CD4-positive, CD25-positive, alpha-beta regulatory T cell (primary cell): ENCODE results near the gene CACFD1. TPM values are rescaled to one million over a fixed set of nuclear protein-coding genes. Genes with fewer than 3 reads are reported as not detected.
A peak's percentile ranks its signal among the peaks of the same experiment; 100 is the strongest.

Source experiments
- ATAC-seq, 2 donors: fragments of 150-1000 bp; cut with Tn5 transposase; one replicate each; pipeline ENCODE4 v1.10.0; 2021; ENCODE audit warnings: low read depth in 2 of 2, moderate number of reproducible peaks in 2 of 2, moderate library complexity in 1 of 2
- DNase-seq, 3 donors: peaks; one replicate each; pipeline versions ENCODE4 v3.0.0 to v3.0.0-alpha.2; 2012 to 2022; ENCODE audit warnings: mixed read lengths in 1 of 3
- H3K27ac ChIP-seq: one replicate; pipeline ENCODE4 v1.7.0; 2013; ENCODE audit warnings: mild to moderate bottlenecking, low read length; ENCODE audit not compliant: insufficient read depth, poor library complexity, severe bottlenecking
- H3K27me3 ChIP-seq: one replicate; pipeline ENCODE4 v1.7.0; 2013; ENCODE audit warnings: low read length; ENCODE audit not compliant: control insufficient read depth, insufficient read depth
- H3K36me3 ChIP-seq: one replicate; pipeline ENCODE4 v1.7.0; 2013; ENCODE audit warnings: mild to moderate bottlenecking, low read length, moderate library complexity; ENCODE audit not compliant: control insufficient read depth, insufficient read depth
- H3K4me1 ChIP-seq: 2 replicates; pipeline ENCODE4 v1.7.0; 2013; ENCODE audit warnings: mild to moderate bottlenecking, low read length; ENCODE audit not compliant: insufficient read depth, control insufficient read depth, poor library complexity, severe bottlenecking
- H3K4me3 ChIP-seq: one replicate; pipeline ENCODE4 v1.7.0; 2013; ENCODE audit warnings: low read depth, mild to moderate bottlenecking, low read length, moderate library complexity
- H3K9me3 ChIP-seq, 2 experiments: 1 replicate in 1 of 2; 2 replicates in 1 of 2; pipeline ENCODE4 v1.7.0; 2013; ENCODE audit warnings: low read length in 2 of 2, mild to moderate bottlenecking in 1 of 2, moderate library complexity in 1 of 2; ENCODE audit not compliant: control insufficient read depth in 2 of 2
- H3K27ac Mint-ChIP-seq, 3 donors: one replicate each; pipeline ENCODE4 v1.8.0; 2020 to 2022; ENCODE audit warnings: mild to moderate bottlenecking in 3 of 3, mixed read lengths in 3 of 3, moderate library complexity in 2 of 3
- H3K27me3 Mint-ChIP-seq: one replicate; pipeline ENCODE4 v1.8.0; 2022; ENCODE audit warnings: mild to moderate bottlenecking, mixed read lengths
- H3K36me3 Mint-ChIP-seq: one replicate; pipeline ENCODE4 v1.8.0; 2020; ENCODE audit warnings: mixed read lengths
- H3K4me1 Mint-ChIP-seq, 4 donors: one replicate each; pipeline ENCODE4 v1.8.0; 2020 to 2022; ENCODE audit warnings: mixed read lengths in 4 of 4, mild to moderate bottlenecking in 1 of 4
- H3K4me3 Mint-ChIP-seq, 4 donors: one replicate each; pipeline ENCODE4 v1.8.0; 2020 to 2022; ENCODE audit warnings: mild to moderate bottlenecking in 4 of 4, mixed read lengths in 4 of 4, moderate library complexity in 3 of 4
- H3K9me3 Mint-ChIP-seq, 7 donors: one replicate each; pipeline ENCODE4 v1.8.0; 2020 to 2022; ENCODE audit warnings: mixed read lengths in 7 of 7, mild to moderate bottlenecking in 3 of 7, moderate library complexity in 2 of 7
- polyA plus RNA-seq, 4 donors: library from polyadenylated mRNA; unstranded; fragments of 300-500 nt; fragmentation: Illumina TruSeq; gene quantifications; one replicate each; pipeline ENCODE4 v1.2.3, GENCODE V29; 2021
- total RNA-seq: library from RNA; stranded (reverse); gene quantifications from one replicate; pipeline ENCODE4 v1.2.3, GENCODE V29; 2022

Gene CACFD1
- total and polyA plus RNA-seq, 5 donors from 2014 or later: 1.2 to 3.0 (median 1.8) TPM

GRCh38 chr9:133473743-133474142 lies 14.0 kb downstream of the CACFD1 start:
- Histone ChIP-seq H3K9me3 (no peaks in the 10 kb centered on the region), H3K4me1 (peaks cover 2% of the 10 kb centered on the region), H3K36me3 (no peaks in the 10 kb centered on the region), H3K27me3 (no peaks in the 10 kb centered on the region), H3K4me3 (no peak overlapping the region), H3K27ac (no peak overlapping the region)
- no peak for DNase-seq
- no peak overlapping the region for H3K27ac Mint-ChIP-seq
- H3K36me3 Mint-ChIP-seq: no peaks in the 10 kb centered on the region
- no peaks in the 10 kb centered on the region for H3K9me3 Mint-ChIP-seq
- peaks cover 0 to 6% (median 3%) of the 10 kb centered on the region in 4 donors for H3K4me1 Mint-ChIP-seq
- H3K27me3 Mint-ChIP-seq: no peaks in the 10 kb centered on the region
- no peak overlapping the region for H3K4me3 Mint-ChIP-seq
- no peak for ATAC-seq

GRCh38 chr9:133474215-133474614 lies 14.4 kb downstream of the CACFD1 start:
- H3K27ac Mint-ChIP-seq: no peak overlapping the region
- no peaks in the 10 kb centered on the region for H3K36me3 ChIP-seq
- no peak for ATAC-seq

GRCh38 chr9:133474853-133475252 lies 15.1 kb downstream of the CACFD1 start:
- Histone ChIP-seq H3K27me3 (no peaks in the 10 kb centered on the region), H3K36me3 (no peaks in the 10 kb centered on the region), H3K9me3 (no peaks in the 10 kb centered on the region), H3K27ac (no peak overlapping the region), H3K4me1 (peaks cover 13% of the 10 kb centered on the region), H3K4me3 (no peak overlapping the region)
- Mint-ChIP-seq H3K9me3 (no peaks in the 10 kb centered on the region), H3K4me3 (no peak overlapping the region), H3K27me3 (no peaks in the 10 kb centered on the region), H3K27ac (no peak overlapping the region), H3K36me3 (no peaks in the 10 kb centered on the region), H3K4me1 (peaks cover 0 to 11% (median 6%) of the 10 kb centered on the region in 4 donors)
- ATAC-seq: no peak
- DNase-seq: no peak

More at GRCh38 chr9:133474215-133474614, 14.4 kb downstream of the CACFD1 start:
- H3K4me3 Mint-ChIP-seq: no peak overlapping the region
- H3K27me3 ChIP-seq: no peaks in the 10 kb centered on the region
- no peak overlapping the region for H3K27ac ChIP-seq
- peaks cover 7% of the 10 kb centered on the region for H3K4me1 ChIP-seq
- H3K4me1 Mint-ChIP-seq: peaks cover 0 to 6% (median 3%) of the 10 kb centered on the region in 4 donors
- peak in 1 of 3 donors; percentile 34 for DNase-seq
- H3K36me3 Mint-ChIP-seq: no peaks in the 10 kb centered on the region
- no peaks in the 10 kb centered on the region for H3K9me3 Mint-ChIP-seq
- H3K9me3 ChIP-seq: no peaks in the 10 kb centered on the region
- no peak overlapping the region for H3K4me3 ChIP-seq
- no peaks in the 10 kb centered on the region for H3K27me3 Mint-ChIP-seq

- ATAC-seq (no peak), DNase-seq (no peak)
- no peaks in the 10 kb centered on the region for H3K36me3 Mint-ChIP-seq
Measured at GRCh38 chr9:133475292-133476012, 15.7 kb downstream of the CACFD1 start.

GRCh38 chr9:133476036-133476931 lies 16.5 kb downstream of the CACFD1 start:
- H3K36me3 Mint-ChIP-seq: no peaks in the 10 kb centered on the region
- Histone ChIP-seq H3K9me3 (no peaks in the 10 kb centered on the region), H3K27ac (no peak overlapping the region), H3K36me3 (no peaks in the 10 kb centered on the region), H3K4me1 (peaks cover 14% of the 10 kb centered on the region), H3K4me3 (no peak overlapping the region), H3K27me3 (no peaks in the 10 kb centered on the region)
- no peaks in the 10 kb centered on the region for H3K9me3 Mint-ChIP-seq
- H3K27ac Mint-ChIP-seq: no peak overlapping the region
- H3K27me3 Mint-ChIP-seq: no peaks in the 10 kb centered on the region
- ATAC-seq (no peak), DNase-seq (no peak)
- H3K4me3 Mint-ChIP-seq: no peak overlapping the region
- H3K4me1 Mint-ChIP-seq: peaks cover 0 to 15% (median 7%) of the 10 kb centered on the region in 4 donors

More at GRCh38 chr9:133475292-133476012, 15.7 kb downstream of the CACFD1 start:
- H3K4me3 ChIP-seq: no peak overlapping the region
- Mint-ChIP-seq H3K27ac (no peak overlapping the region), H3K4me3 (no peak overlapping the region), H3K9me3 (no peaks in the 10 kb centered on the region), H3K4me1 (peaks cover 0 to 15% (median 7%) of the 10 kb centered on the region in 4 donors), H3K27me3 (no peaks in the 10 kb centered on the region)
- no peak overlapping the region for H3K27ac ChIP-seq
- peaks cover 14% of the 10 kb centered on the region for H3K4me1 ChIP-seq
- H3K27me3 ChIP-seq: no peaks in the 10 kb centered on the region
- H3K9me3 ChIP-seq: no peaks in the 10 kb centered on the region
- H3K36me3 ChIP-seq: no peaks in the 10 kb centered on the region

- no peaks in the 10 kb centered on the region for H3K9me3 ChIP-seq
- peaks cover 14% of the 10 kb centered on the region for H3K4me1 ChIP-seq
- DNase-seq: no peak
- ATAC-seq: no peak
- Mint-ChIP-seq H3K4me1 (peaks cover 0 to 15% (median 7%) of the 10 kb centered on the region in 4 donors), H3K27ac (no peak overlapping the region), H3K27me3 (no peaks in the 10 kb centered on the region), H3K36me3 (no peaks in the 10 kb centered on the region), H3K9me3 (no peaks in the 10 kb centered on the region), H3K4me3 (no peak overlapping the region)
- no peak overlapping the region for H3K4me3 ChIP-seq
- no peaks in the 10 kb centered on the region for H3K36me3 ChIP-seq
- no peaks in the 10 kb centered on the region for H3K27me3 ChIP-seq
- H3K27ac ChIP-seq: no peak overlapping the region
Measured at GRCh38 chr9:133476941-133477340, 17.2 kb downstream of the CACFD1 start.

- H3K4me1 ChIP-seq: peaks cover 14% of the 10 kb centered on the region
- no peak overlapping the region for H3K27ac Mint-ChIP-seq
- DNase-seq: no peak
- ATAC-seq: no peak
- H3K36me3 Mint-ChIP-seq: no peaks in the 10 kb centered on the region
- H3K27me3 Mint-ChIP-seq: no peaks in the 10 kb centered on the region
- no peak overlapping the region for H3K27ac ChIP-seq
- no peaks in the 10 kb centered on the region for H3K9me3 ChIP-seq
- H3K4me3 ChIP-seq: no peak overlapping the region
- peak overlapping the region in 3 of 4 donors; percentile 15 to 56 (median 26) for H3K4me3 Mint-ChIP-seq
- no peaks in the 10 kb centered on the region for H3K9me3 Mint-ChIP-seq
- H3K27me3 ChIP-seq: no peaks in the 10 kb centered on the region
- peaks cover 0 to 15% (median 7%) of the 10 kb centered on the region in 4 donors for H3K4me1 Mint-ChIP-seq
- no peaks in the 10 kb centered on the region for H3K36me3 ChIP-seq
Measured at GRCh38 chr9:133477461-133477860, 17.7 kb downstream of the CACFD1 start.
